HepG2 (cell line): ENCODE data around the gene AHNAK. TPM values are rescaled to one million over a fixed set of nuclear protein-coding genes. Genes with fewer than 3 reads are reported as not detected.

ENCODE experiments used
- BATF2 ChIP-seq: sonication (generic); formaldehyde crosslinking; IDR thresholded peaks from 2 replicates; pipeline ENCODE4 v1.8.0; 2022; ENCODE audit warnings: mild to moderate bottlenecking, missing genetic modification reagents, moderate library complexity
- E2F2 ChIP-seq: sonication (generic); formaldehyde crosslinking; IDR thresholded peaks from 2 replicates; pipeline ENCODE4 v1.4.0; 2020; ENCODE audit warnings: missing genetic modification reagents, borderline replicate concordance
- ETV5 ChIP-seq: IDR thresholded peaks from 2 replicates; pipeline ENCODE4 v1.6.1; 2018; ENCODE audit warnings: missing biosample characterization, missing genetic modification reagents, inconsistent platforms, borderline replicate concordance
- ETV6 ChIP-seq: sonication (generic); formaldehyde crosslinking; conservative IDR thresholded peaks from 2 replicates; pipeline ENCODE4 v1.4.0; 2020; ENCODE audit warnings: missing genetic modification reagents
- KAT2B ChIP-seq: fragments of 150-350 bp; IDR thresholded peaks from 2 replicates; pipeline ENCODE4 v1.6.1; 2014; ENCODE audit warnings: low read depth, low read length, borderline replicate concordance
- MYPOP ChIP-seq: sonication (generic); formaldehyde crosslinking; IDR thresholded peaks from 2 replicates; pipeline ENCODE4 v1.8.1; 2023; ENCODE audit warnings: mild to moderate bottlenecking, moderate library complexity, missing genetic modification reagents
- NONO ChIP-seq, 2 experiments: fragments of 450-650 bp in 1 of 2; sonication (generic) in 1 of 2; formaldehyde crosslinking in 1 of 2; IDR thresholded peaks in 1 of 2; conservative IDR thresholded peaks in 1 of 2; 2 replicates each; pipeline versions ENCODE4 v1.6.1 to v1.8.0; 2017 to 2022; ENCODE audit warnings: mild to moderate bottlenecking in 1 of 2, missing genetic modification reagents in 1 of 2, moderate library complexity in 1 of 2
- PATZ1 ChIP-seq: sonication (generic); formaldehyde crosslinking; IDR thresholded peaks from 2 replicates; pipeline ENCODE4 v1.4.0; 2020; ENCODE audit warnings: missing genetic modification reagents
- PAX8 ChIP-seq: sonication (generic); formaldehyde crosslinking; IDR thresholded peaks from 2 replicates; pipeline ENCODE4 v1.8.0; 2022; ENCODE audit warnings: mild to moderate bottlenecking, missing genetic modification reagents, borderline replicate concordance
- TEAD3 ChIP-seq: optimal IDR thresholded peaks from 2 replicates; pipeline ENCODE3; 2016; ENCODE audit warnings: borderline replicate concordance
- TFDP1 ChIP-seq: IDR thresholded peaks from 2 replicates; pipeline ENCODE4 v1.6.1; 2016; ENCODE audit warnings: missing compliant biosample characterization, missing genetic modification reagents, borderline replicate concordance
- TP53 ChIP-seq: sonication (generic); formaldehyde crosslinking; conservative IDR thresholded peaks from 2 replicates; pipeline ENCODE4 v1.4.0; 2020; ENCODE audit warnings: missing genetic modification reagents
- ZNF143 ChIP-seq: sonication (generic); formaldehyde crosslinking; IDR thresholded peaks from 2 replicates; pipeline ENCODE4 v1.4.0; 2020; ENCODE audit warnings: missing genetic modification reagents
- ZNF530 ChIP-seq: sonication (generic); formaldehyde crosslinking; IDR thresholded peaks from 2 replicates; pipeline ENCODE4 v1.5.0; 2020; ENCODE audit warnings: low read depth, mild to moderate bottlenecking, missing genetic modification reagents
- ZNF644 ChIP-seq: IDR thresholded peaks from 2 replicates; pipeline ENCODE4 v1.6.1; 2016; ENCODE audit warnings: low read depth
- ZNF761 ChIP-seq: sonication (generic); formaldehyde crosslinking; conservative IDR thresholded peaks from 2 replicates; pipeline ENCODE4 v1.4.0; 2020; ENCODE audit warnings: mild to moderate bottlenecking, missing genetic modification reagents
- ZNF780A ChIP-seq: sonication (generic); formaldehyde crosslinking; IDR thresholded peaks from 2 replicates; pipeline ENCODE4 v1.8.0; 2022; ENCODE audit warnings: mild to moderate bottlenecking, missing genetic modification reagents, moderate library complexity
- ZSCAN12 ChIP-seq: sonication (generic); formaldehyde crosslinking; IDR thresholded peaks from 2 replicates; pipeline ENCODE4 v1.9.0; 2021; ENCODE audit warnings: mild to moderate bottlenecking, missing genetic modification reagents
- ZSCAN22 ChIP-seq: sonication (generic); formaldehyde crosslinking; IDR thresholded peaks from 2 replicates; pipeline ENCODE4 v1.4.0; 2020; ENCODE audit warnings: mild to moderate bottlenecking, missing genetic modification reagents
- ZXDC ChIP-seq: sonication (generic); formaldehyde crosslinking; IDR thresholded peaks from 2 replicates; pipeline ENCODE4 v1.5.0; 2020; ENCODE audit warnings: mild to moderate bottlenecking, missing genetic modification reagents
- polyA plus RNA-seq, 8 experiments: library from polyadenylated mRNA; depleted of rRNA in 3 of 8; stranded (reverse) in 7 of 8; unstranded in 1 of 8; fragments of >200 nt; fragmentation: Illumina TruSeq in 4 of 8; extraction: Trizol in 4 of 8; gene quantifications; 2 replicates each; pipeline versions ENCODE4 v1.2.1 to v1.2.3, GENCODE V29; 2011 to 2016; ENCODE audit warnings: low read depth in 4 of 8, missing spikeins in 1 of 8, mixed read lengths in 1 of 8; ENCODE audit not compliant: insufficient read depth in 1 of 8
- total RNA-seq, 5 experiments: library from RNA; depleted of rRNA; stranded (reverse); fragments of >200 nt; fragmentation: Illumina TruSeq; extraction: Trizol; gene quantifications; 2 replicates each; pipeline ENCODE4 v1.2.3, GENCODE V29; 2016; ENCODE audit warnings: low read depth in 1 of 5

The AHNAK gene
- total and polyA plus RNA-seq, 2 of the 13 experiments (the other 11 are each of a cell fraction or from before 2014, with no cell fraction given): 23.4 to 25.0 TPM

GRCh38 chr11:62545437-62546243 lies 966 bp downstream of the AHNAK start (continued):
- peak; percentile 46; the same call in 1 of the 2 replicates for TF ChIP-seq ZSCAN22 (CRISPR knock-in tag)
- TF ChIP-seq BATF2: no peak
- no peak; the same call in none of the 2 replicates for TF ChIP-seq MYPOP (CRISPR knock-in tag)
- no peak for TF ChIP-seq ETV6 (CRISPR knock-in tag)
- no peak for TF ChIP-seq ZNF780A
- TF ChIP-seq ZXDC (CRISPR knock-in tag): 0 out of 2 replicates have a peak, but pooled peaks have one; percentile 6
- no peak for TF ChIP-seq ZNF644 (CRISPR knock-in tag)
- peak; percentile 59 for TF ChIP-seq ETV5
- TF ChIP-seq ZSCAN12 (CRISPR knock-in tag): no peak
- peak; percentile 23; the same call in 1 of the 2 replicates for TF ChIP-seq ZNF143 (CRISPR knock-in tag)
- TF ChIP-seq ZNF530 (CRISPR knock-in tag): no peak
- TF ChIP-seq PATZ1: peak; percentile 98
- TF ChIP-seq PAX8 (CRISPR knock-in tag): no peak
- TF ChIP-seq ZNF761 (CRISPR knock-in tag): peak; percentile 67; the same call in 1 of the 2 replicates
- TF ChIP-seq E2F2: no peak
- TF ChIP-seq TFDP1 (CRISPR knock-in tag): peak; percentile 48; the same call in 1 of the 2 replicates
- no peak for TF ChIP-seq KAT2B
- TF ChIP-seq TEAD3 (CRISPR knock-in tag): peak; percentile 83
- no peak for TF ChIP-seq TP53 (CRISPR knock-in tag)
- TF ChIP-seq NONO (IDR thresholded peaks at IDR 0.05): no peak
- TF ChIP-seq NONO (CRISPR knock-in tag; conservative IDR thresholded peaks at IDR 0.05): peak; percentile 70
